ENCODE measurements around the gene SOWAHA.

SOWAHA gene

GRCh38 chr5:132821350-132821749 lies 8.2 kb downstream of the SOWAHA start:
- H3K4me3 ChIP-seq (ENCODE audit: low read depth in 1 of 2, low read length in 2 of 2), result no peak overlapping the region
- no peaks in the 10 kb centered on the region for H3K9me3 ChIP-seq (ENCODE audit: control insufficient read depth in 1 of 2, low read length in 2 of 2)
- no peaks in the 10 kb centered on the region for H3K36me3 ChIP-seq (ENCODE audit: control insufficient read depth in 1 of 2, insufficient read depth in 2 of 2, low read length in 2 of 2)
- H3K27ac ChIP-seq (ENCODE audit: low read length), result no peak overlapping the region
- peaks cover 0 to 12% of the 10 kb centered on the region in 2 donors for H3K4me1 ChIP-seq (ENCODE audit: control insufficient read depth in 1 of 2, insufficient read depth in 2 of 2, low read length in 2 of 2)
- H3K27me3 ChIP-seq (ENCODE audit: low read depth, low read length), result no peaks in the 10 kb centered on the region

- Histone ChIP-seq H3K27ac (ENCODE audit: low read length) (no peak overlapping the region), H3K4me3 (ENCODE audit: low read depth in 1 of 2, low read length in 2 of 2) (no peak overlapping the region), H3K4me1 (ENCODE audit: control insufficient read depth in 1 of 2, insufficient read depth in 2 of 2, low read length in 2 of 2) (peaks cover 0 to 12% of the 10 kb centered on the region in 2 donors), H3K36me3 (ENCODE audit: control insufficient read depth in 1 of 2, insufficient read depth in 2 of 2, low read length in 2 of 2) (no peaks in the 10 kb centered on the region), H3K9me3 (ENCODE audit: control insufficient read depth in 1 of 2, low read length in 2 of 2) (no peaks in the 10 kb centered on the region), H3K27me3 (ENCODE audit: low read depth, low read length) (no peaks in the 10 kb centered on the region)
Measured at GRCh38 chr5:132821791-132822190, 8.7 kb downstream of the SOWAHA start.

GRCh38 chr5:132822650-132823480 lies 9.8 kb downstream of the SOWAHA start:
- Histone ChIP-seq H3K36me3 (ENCODE audit: control insufficient read depth in 1 of 2, insufficient read depth in 2 of 2, low read length in 2 of 2) (no peaks in the 10 kb centered on the region), H3K27ac (ENCODE audit: low read length) (no peak overlapping the region), H3K4me1 (ENCODE audit: control insufficient read depth in 1 of 2, insufficient read depth in 2 of 2, low read length in 2 of 2) (peaks cover 0 to 12% of the 10 kb centered on the region in 2 donors), H3K9me3 (ENCODE audit: control insufficient read depth in 1 of 2, low read length in 2 of 2) (no peaks in the 10 kb centered on the region), H3K4me3 (ENCODE audit: low read depth in 1 of 2, low read length in 2 of 2) (peak overlapping the region in 1 of 2 donors; percentile 50), H3K27me3 (ENCODE audit: low read depth, low read length) (no peaks in the 10 kb centered on the region)

GRCh38 chr5:132823481-132824050 lies 10.5 kb downstream of the SOWAHA start:
- no peaks in the 10 kb centered on the region for H3K27me3 ChIP-seq (ENCODE audit: low read depth, low read length)
- no peak overlapping the region for H3K27ac ChIP-seq (ENCODE audit: low read length)
- peaks cover 0 to 12% of the 10 kb centered on the region in 2 donors for H3K4me1 ChIP-seq (ENCODE audit: control insufficient read depth in 1 of 2, insufficient read depth in 2 of 2, low read length in 2 of 2)
- peak overlapping the region in 1 of 2 donors; percentile 50 for H3K4me3 ChIP-seq (ENCODE audit: low read depth in 1 of 2, low read length in 2 of 2)
- no peaks in the 10 kb centered on the region for H3K9me3 ChIP-seq (ENCODE audit: control insufficient read depth in 1 of 2, low read length in 2 of 2)
- no peaks in the 10 kb centered on the region for H3K36me3 ChIP-seq (ENCODE audit: control insufficient read depth in 1 of 2, insufficient read depth in 2 of 2, low read length in 2 of 2)

GRCh38 chr5:132824426-132824825 lies 11.3 kb downstream of the SOWAHA start:
- no peak overlapping the region for H3K27ac ChIP-seq (ENCODE audit: low read length)
- H3K4me3 ChIP-seq (ENCODE audit: low read depth in 1 of 2, low read length in 2 of 2), result no peak overlapping the region
- no peaks in the 10 kb centered on the region for H3K36me3 ChIP-seq (ENCODE audit: control insufficient read depth in 1 of 2, insufficient read depth in 2 of 2, low read length in 2 of 2)
- H3K9me3 ChIP-seq (ENCODE audit: control insufficient read depth in 1 of 2, low read length in 2 of 2), result no peaks in the 10 kb centered on the region
- H3K27me3 ChIP-seq (ENCODE audit: low read depth, low read length), result no peaks in the 10 kb centered on the region
- H3K4me1 ChIP-seq (ENCODE audit: control insufficient read depth in 1 of 2, insufficient read depth in 2 of 2, low read length in 2 of 2), result peaks cover 5 to 15% of the 10 kb centered on the region in 2 donors

GRCh38 chr5:132825033-132825833 lies 12.1 kb downstream of the SOWAHA start:
- Histone ChIP-seq H3K9me3 (ENCODE audit: control insufficient read depth in 1 of 2, low read length in 2 of 2) (no peaks in the 10 kb centered on the region), H3K27ac (ENCODE audit: low read length) (no peak overlapping the region), H3K4me1 (ENCODE audit: control insufficient read depth in 1 of 2, insufficient read depth in 2 of 2, low read length in 2 of 2) (peaks cover 5 to 20% of the 10 kb centered on the region in 2 donors), H3K27me3 (ENCODE audit: low read depth, low read length) (no peaks in the 10 kb centered on the region), H3K36me3 (ENCODE audit: control insufficient read depth in 1 of 2, insufficient read depth in 2 of 2, low read length in 2 of 2) (no peaks in the 10 kb centered on the region), H3K4me3 (ENCODE audit: low read depth in 1 of 2, low read length in 2 of 2) (no peak overlapping the region)

GRCh38 chr5:132825834-132826391 lies 12.8 kb downstream of the SOWAHA start:
- H3K36me3 ChIP-seq (ENCODE audit: control insufficient read depth in 1 of 2, insufficient read depth in 2 of 2, low read length in 2 of 2), result no peaks in the 10 kb centered on the region
- no peak overlapping the region for H3K27ac ChIP-seq (ENCODE audit: low read length)
- no peak overlapping the region for H3K4me3 ChIP-seq (ENCODE audit: low read depth in 1 of 2, low read length in 2 of 2)
- H3K27me3 ChIP-seq (ENCODE audit: low read depth, low read length), result no peaks in the 10 kb centered on the region
- no peaks in the 10 kb centered on the region for H3K9me3 ChIP-seq (ENCODE audit: control insufficient read depth in 1 of 2, low read length in 2 of 2)
- peaks cover 5 to 25% of the 10 kb centered on the region in 2 donors for H3K4me1 ChIP-seq (ENCODE audit: control insufficient read depth in 1 of 2, insufficient read depth in 2 of 2, low read length in 2 of 2)

GRCh38 chr5:132826424-132827082 lies 13.5 kb downstream of the SOWAHA start:
- no peak overlapping the region for H3K4me3 ChIP-seq (ENCODE audit: low read depth in 1 of 2, low read length in 2 of 2)
- H3K9me3 ChIP-seq (ENCODE audit: control insufficient read depth in 1 of 2, low read length in 2 of 2), result no peaks in the 10 kb centered on the region
- peaks cover 5 to 27% of the 10 kb centered on the region in 2 donors for H3K4me1 ChIP-seq (ENCODE audit: control insufficient read depth in 1 of 2, insufficient read depth in 2 of 2, low read length in 2 of 2)
- H3K27ac ChIP-seq (ENCODE audit: low read length), result no peak overlapping the region
- no peaks in the 10 kb centered on the region for H3K27me3 ChIP-seq (ENCODE audit: low read depth, low read length)
- H3K36me3 ChIP-seq (ENCODE audit: control insufficient read depth in 1 of 2, insufficient read depth in 2 of 2, low read length in 2 of 2), result no peaks in the 10 kb centered on the region

GRCh38 chr5:132827943-132828673 lies 15.0 kb downstream of the SOWAHA start:
- Histone ChIP-seq H3K9me3 (ENCODE audit: control insufficient read depth in 1 of 2, low read length in 2 of 2) (no peaks in the 10 kb centered on the region), H3K4me3 (ENCODE audit: low read depth in 1 of 2, low read length in 2 of 2) (no peak overlapping the region), H3K27ac (ENCODE audit: low read length) (no peak overlapping the region), H3K27me3 (ENCODE audit: low read depth, low read length) (no peaks in the 10 kb centered on the region), H3K4me1 (ENCODE audit: control insufficient read depth in 1 of 2, insufficient read depth in 2 of 2, low read length in 2 of 2) (peaks cover 5 to 20% of the 10 kb centered on the region in 2 donors), H3K36me3 (ENCODE audit: control insufficient read depth in 1 of 2, insufficient read depth in 2 of 2, low read length in 2 of 2) (no peaks in the 10 kb centered on the region)

GRCh38 chr5:132828846-132829494 lies 15.9 kb downstream of the SOWAHA start:
- H3K27me3 ChIP-seq (ENCODE audit: low read depth, low read length), result no peaks in the 10 kb centered on the region
- H3K4me3 ChIP-seq (ENCODE audit: low read depth in 1 of 2, low read length in 2 of 2), result peak overlapping the region; percentile 65 to 78
- H3K27ac ChIP-seq (ENCODE audit: low read length), result no peak overlapping the region
- peaks cover 5 to 15% of the 10 kb centered on the region in 2 donors for H3K4me1 ChIP-seq (ENCODE audit: control insufficient read depth in 1 of 2, insufficient read depth in 2 of 2, low read length in 2 of 2)
- H3K36me3 ChIP-seq (ENCODE audit: control insufficient read depth in 1 of 2, insufficient read depth in 2 of 2, low read length in 2 of 2), result no peaks in the 10 kb centered on the region
- H3K9me3 ChIP-seq (ENCODE audit: control insufficient read depth in 1 of 2, low read length in 2 of 2), result no peaks in the 10 kb centered on the region
